Smooth muscle cell (in vitro differentiated cells): ENCODE data around the gene NTN1. TPM values are rescaled to one million over a fixed set of nuclear protein-coding genes. Genes with fewer than 3 reads are reported as not detected.
A peak's percentile ranks its signal among the peaks of the same experiment; 100 is the strongest.

Source experiments
- DNase-seq: peaks from one replicate; lab custom pipeline; 2025; ENCODE audit not compliant: unreplicated experiment; lab: John Stamatoyannopoulos, UW
- H2AFZ ChIP-seq: fragments of 200-600 bp; sonication (generic); 2 replicates; pipeline ENCODE4 v1.6.0; 2016; ENCODE audit warnings: antibody characterized with exemption, low read depth, mild to moderate bottlenecking
- H3F3A ChIP-seq: fragments of 200-600 bp; sonication (generic); 2 replicates; pipeline ENCODE4 v1.6.0; 2017; ENCODE audit warnings: antibody characterized with exemption, low read depth
- H3K27ac ChIP-seq: fragments of 200-600 bp; sonication (generic); 2 replicates; pipeline ENCODE4 v1.5.1; 2016; ENCODE audit warnings: low read depth, mild to moderate bottlenecking
- H3K27me3 ChIP-seq: fragments of 200-600 bp; sonication (generic); 2 replicates; pipeline ENCODE4 v1.6.1; 2016; ENCODE audit warnings: low read depth, mild to moderate bottlenecking
- H3K36me3 ChIP-seq: fragments of 200-600 bp; sonication (generic); 2 replicates; pipeline ENCODE4 v1.5.1; 2016; ENCODE audit warnings: low read depth
- H3K4me1 ChIP-seq: fragments of 200-600 bp; sonication (generic); 2 replicates; pipeline ENCODE4 v1.5.1; 2016; ENCODE audit warnings: low read depth
- H3K4me2 ChIP-seq: fragments of 200-600 bp; sonication (generic); 2 replicates; pipeline ENCODE4 v1.6.0; 2016; ENCODE audit warnings: mild to moderate bottlenecking
- H3K4me3 ChIP-seq: fragments of 200-600 bp; sonication (generic); 2 replicates; pipeline ENCODE4 v1.5.1; 2016; ENCODE audit warnings: mild to moderate bottlenecking
- H3K79me2 ChIP-seq: fragments of 200-600 bp; sonication (generic); 2 replicates; pipeline ENCODE4 v1.6.0; 2016; ENCODE audit warnings: low read depth, mild to moderate bottlenecking
- H3K9ac ChIP-seq: fragments of 200-600 bp; sonication (generic); 2 replicates; pipeline ENCODE4 v1.6.0; 2016; ENCODE audit warnings: low read depth
- H3K9me3 ChIP-seq: fragments of 200-600 bp; sonication (generic); replicated peaks from 2 replicates; pipeline ENCODE4 v1.5.1; 2016; ENCODE audit warnings: low read depth
- H4K20me1 ChIP-seq: fragments of 200-600 bp; sonication (generic); 2 replicates; pipeline ENCODE4 v1.6.0; 2016; ENCODE audit warnings: low read depth
- CTCF ChIP-seq: fragments of 200-600 bp; sonication (generic); IDR thresholded peaks from 2 replicates; pipeline ENCODE4 v1.5.1; 2017; ENCODE audit warnings: borderline replicate concordance, mild to moderate bottlenecking, antibody characterized with exemption; ENCODE audit not compliant: insufficient read depth, poor library complexity, severe bottlenecking
- WGBS: methylation state at CpG from one replicate; pipeline ENCODE4 v1.1.7; 2016; ENCODE audit warnings: low lambda C conversion rate; 5-methylcytosine and 5-hydroxymethylcytosine counted together
- polyA plus RNA-seq: library from polyadenylated mRNA; unstranded; fragments of >200 nt; fragmentation: Nextera tagmentation; extraction: Ambion mirVana; gene quantifications from 2 replicates; pipeline ENCODE4 v1.2.1, GENCODE V29; 2016
- total RNA-seq: library from RNA; depleted of rRNA; stranded (reverse); fragments of >200 nt; gene quantifications from 2 replicates; pipeline ENCODE4 v1.2.3, GENCODE V29; 2014

NTN1 gene
- total and polyA plus RNA-seq, 2 experiments from 2014 or later: 0.07 to 0.72 TPM

GRCh38 chr17:9116311-9116835, 95.1 kb downstream of the NTN1 start:
- H4K20me1 ChIP-seq: no peaks in the 10 kb centered on the region
- no peaks in the 10 kb centered on the region for H3F3A ChIP-seq
- no peak overlapping the region for H3K27ac ChIP-seq
- H3K36me3 ChIP-seq: no peaks in the 10 kb centered on the region
- DNase-seq: no peak
- H3K4me3 ChIP-seq: no peak overlapping the region
- no peaks in the 10 kb centered on the region for H3K9me3 ChIP-seq
- no peaks in the 10 kb centered on the region for H3K79me2 ChIP-seq
- 60% methylated on average over 10 of the region's 11 CpGs for WGBS
- no peak for TF ChIP-seq CTCF
- H3K4me1 ChIP-seq: peaks cover 11% of the 10 kb centered on the region
- H3K27me3 ChIP-seq: peaks cover 3% of the 10 kb centered on the region
- no peak overlapping the region for H3K9ac ChIP-seq
- H3K4me2 ChIP-seq: peak overlapping the region; percentile 81
- no peak overlapping the region for H2AFZ ChIP-seq

- no peak for DNase-seq
- Histone ChIP-seq H4K20me1 (no peaks in the 10 kb centered on the region), H3K4me3 (no peak overlapping the region), H2AFZ (no peak overlapping the region), H3K9me3 (no peaks in the 10 kb centered on the region), H3K79me2 (no peaks in the 10 kb centered on the region), H3K4me1 (peaks cover 11% of the 10 kb centered on the region), H3K36me3 (no peaks in the 10 kb centered on the region), H3K27ac (no peak overlapping the region), H3K27me3 (peaks cover 4% of the 10 kb centered on the region), H3K4me2 (no peak overlapping the region), H3K9ac (no peak overlapping the region), H3F3A (no peaks in the 10 kb centered on the region)
- no peak for TF ChIP-seq CTCF
- WGBS: 75% methylated on average over 19 of the region's 19 CpGs
These were observed 95.7 kb downstream of the NTN1 start for GRCh38 chr17:9116861-9117568.

- Histone ChIP-seq H3K4me3 (no peak overlapping the region), H3K9me3 (no peaks in the 10 kb centered on the region), H3F3A (no peaks in the 10 kb centered on the region), H4K20me1 (no peaks in the 10 kb centered on the region), H3K4me1 (peaks cover 11% of the 10 kb centered on the region), H3K4me2 (no peak overlapping the region), H3K79me2 (no peaks in the 10 kb centered on the region), H2AFZ (no peak overlapping the region), H3K27ac (no peak overlapping the region), H3K36me3 (no peaks in the 10 kb centered on the region), H3K27me3 (peaks cover 11% of the 10 kb centered on the region), H3K9ac (no peak overlapping the region)
- DNase-seq: no peak
- peak; percentile 19 for TF ChIP-seq CTCF
- 29% methylated on average over 5 of the region's 5 CpGs for WGBS
These were observed 99.2 kb downstream of the NTN1 start for GRCh38 chr17:9120471-9120870.
